CD4-positive, alpha-beta T cell (primary cell): ENCODE data around the gene HNRNPU. TPM values are rescaled to one million over a fixed set of nuclear protein-coding genes. Genes with fewer than 3 reads are reported as not detected.

Source experiments
- ATAC-seq: fragments of 200-7000 bp; cut with Tn5 transposase; one replicate; pipeline ENCODE4 v1.10.0; 2022; ENCODE audit warnings: mild to moderate bottlenecking; ENCODE audit not compliant: poor library complexity
- CTCF ChIA-PET: fragments of 350-600 bp; sonication (Branson Sonifier 250); formaldehyde crosslinking; loops from one replicate; lab custom pipeline; 2021; ENCODE audit warnings: antibody characterized with exemption, inconsistent platforms; lab: Charles Lee
- POLR2A ChIA-PET: fragments of 350-600 bp; sonication (Branson Sonifier 250); formaldehyde crosslinking; loops from one replicate; lab custom pipeline; 2021; ENCODE audit warnings: antibody characterized with exemption, inconsistent platforms; lab: Charles Lee
- DNase-seq, 14 experiments: peaks; one replicate each; pipeline ENCODE4 v3.0.0-alpha.2; 2013 to 2020; ENCODE audit warnings: mixed read lengths in 2 of 14
- H3K27ac ChIP-seq, 2 donors: one replicate each; pipeline versions ENCODE4 v1.5.1 to v1.7.0; 2013; ENCODE audit warnings: low read length in 2 of 2, low read depth in 1 of 2, mild to moderate bottlenecking in 1 of 2
- H3K27me3 ChIP-seq, 2 experiments: 1 replicate in 1 of 2; 2 replicates in 1 of 2; pipeline versions ENCODE4 v1.6.1 to v1.7.0; 2013; ENCODE audit warnings: low read length in 2 of 2, control low read depth in 1 of 2, mild to moderate bottlenecking in 1 of 2, moderate library complexity in 1 of 2; ENCODE audit not compliant: insufficient read depth in 2 of 2, control insufficient read depth in 1 of 2
- H3K36me3 ChIP-seq: one replicate; pipeline ENCODE4 v1.6.1; 2013; ENCODE audit warnings: low read length, control low read depth; ENCODE audit not compliant: insufficient read depth
- H3K4me1 ChIP-seq: one replicate; pipeline ENCODE4 v1.6.1; 2013; ENCODE audit warnings: low read length, control low read depth; ENCODE audit not compliant: insufficient read depth
- H3K4me3 ChIP-seq: one replicate; pipeline ENCODE4 v1.5.1; 2013; ENCODE audit warnings: mild to moderate bottlenecking, low read length, moderate library complexity
- H3K9me3 ChIP-seq, 2 experiments: 1 replicate in 1 of 2; 2 replicates in 1 of 2; pipeline versions ENCODE4 v1.6.1 to v1.7.0; 2013; ENCODE audit warnings: low read length in 2 of 2, mild to moderate bottlenecking in 2 of 2, control low read depth in 1 of 2, moderate library complexity in 1 of 2; ENCODE audit not compliant: control insufficient read depth in 1 of 2, insufficient read depth in 1 of 2
- H3K27ac Mint-ChIP-seq: one replicate; pipeline ENCODE4 v1.8.0; 2020; ENCODE audit warnings: mixed read lengths
- H3K27me3 Mint-ChIP-seq: one replicate; pipeline ENCODE4 v1.8.0; 2021; ENCODE audit warnings: mixed read lengths
- H3K36me3 Mint-ChIP-seq: one replicate; pipeline ENCODE4 v1.8.0; 2021; ENCODE audit warnings: low read depth, mixed read lengths
- H3K4me1 Mint-ChIP-seq: one replicate; pipeline ENCODE4 v1.8.0; 2021; ENCODE audit warnings: low read depth, mixed read lengths
- H3K4me3 Mint-ChIP-seq: one replicate; pipeline ENCODE4 v1.8.0; 2020; ENCODE audit warnings: mild to moderate bottlenecking, mixed read lengths
- H3K9me3 Mint-ChIP-seq: one replicate; pipeline ENCODE4 v1.8.0; 2020; ENCODE audit warnings: mixed read lengths
- intact Hi-C, 2 experiments: fragments of 100-400 bp; cut with DNase I in 1 of 2; cut with micrococcal nuclease in 1 of 2; formaldehyde crosslinking; loops; one replicate each; pipeline versions ENCODE4 v1.15.1 to v1.9.0; 2023 to 2025; cut with DNase I, micrococcal nuclease
- total RNA-seq, 174 experiments: library from RNA in 2 of 174; stranded (reverse) in 2 of 174; gene quantifications; one replicate each; pipeline ENCODE4 v1.2.3 and lab custom pipeline; 2021 to 2026
- TF ChIP-seq, protein P1 (sequence below): fragments of 200-600 bp; IDR thresholded peaks from one replicate; pipeline ENCODE4 v1.8.0; 2022; ENCODE audit warnings: antibody characterized with exemption, mild to moderate bottlenecking

Gene HNRNPU
- total RNA-seq, 2 experiments from 2014 or later, result 415 TPM

DNA sequence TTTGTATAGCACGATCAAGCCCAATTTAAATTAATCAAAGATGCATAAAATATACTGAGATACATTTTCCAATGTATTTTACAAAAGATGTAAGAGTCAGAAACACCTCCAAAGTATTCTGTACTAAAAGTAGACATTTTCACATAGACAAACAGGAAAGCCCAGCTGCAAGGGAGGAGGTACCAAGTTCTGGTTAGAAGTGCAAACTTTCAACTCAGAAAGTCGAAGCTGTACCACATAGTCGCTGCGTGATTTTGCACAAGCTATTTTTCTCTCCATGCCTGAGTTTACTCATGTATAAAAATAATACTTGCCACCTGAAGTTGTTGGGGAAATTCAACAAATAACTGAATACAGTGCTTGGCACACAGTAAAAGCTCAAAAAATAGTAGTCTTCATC, 5.6 kb upstream of the HNRNPU start:
- CTCF ChIA-PET, result no interaction called here
- peaks cover 2% of the 10 kb centered on the region for H3K36me3 Mint-ChIP-seq
- Histone ChIP-seq H3K36me3 (no peaks in the 10 kb centered on the region), H3K27me3 (no peaks in the 10 kb centered on the region), H3K9me3 (no peaks in the 10 kb centered on the region), H3K4me3 (no peak overlapping the region), H3K4me1 (peaks cover 7% of the 10 kb centered on the region), H3K27ac (no peak overlapping the region)
- intact Hi-C loops, result loop anchor here in 1 of 2 experiments (10.0 kb wide), 1 partner anchor 415 kb away; the partner anchor contains the start of gene ADSS2
- H3K9me3 Mint-ChIP-seq, result no peaks in the 10 kb centered on the region
- POLR2A ChIA-PET, result interaction anchor here (1.0 to 2.0 kb wide), 3 partner anchors 35 to 101 kb away, joined by 3 to 9 read pairs (median 6); a partner anchor contains a TSS
- no peak overlapping the region for H3K27ac Mint-ChIP-seq
- DNase-seq (no peak), ATAC-seq (no peak)
- H3K4me1 Mint-ChIP-seq, result peaks cover 18% of the 10 kb centered on the region
- H3K27me3 Mint-ChIP-seq, result no peaks in the 10 kb centered on the region
- no peak overlapping the region for H3K4me3 Mint-ChIP-seq
- TF ChIP-seq, protein P1, sequence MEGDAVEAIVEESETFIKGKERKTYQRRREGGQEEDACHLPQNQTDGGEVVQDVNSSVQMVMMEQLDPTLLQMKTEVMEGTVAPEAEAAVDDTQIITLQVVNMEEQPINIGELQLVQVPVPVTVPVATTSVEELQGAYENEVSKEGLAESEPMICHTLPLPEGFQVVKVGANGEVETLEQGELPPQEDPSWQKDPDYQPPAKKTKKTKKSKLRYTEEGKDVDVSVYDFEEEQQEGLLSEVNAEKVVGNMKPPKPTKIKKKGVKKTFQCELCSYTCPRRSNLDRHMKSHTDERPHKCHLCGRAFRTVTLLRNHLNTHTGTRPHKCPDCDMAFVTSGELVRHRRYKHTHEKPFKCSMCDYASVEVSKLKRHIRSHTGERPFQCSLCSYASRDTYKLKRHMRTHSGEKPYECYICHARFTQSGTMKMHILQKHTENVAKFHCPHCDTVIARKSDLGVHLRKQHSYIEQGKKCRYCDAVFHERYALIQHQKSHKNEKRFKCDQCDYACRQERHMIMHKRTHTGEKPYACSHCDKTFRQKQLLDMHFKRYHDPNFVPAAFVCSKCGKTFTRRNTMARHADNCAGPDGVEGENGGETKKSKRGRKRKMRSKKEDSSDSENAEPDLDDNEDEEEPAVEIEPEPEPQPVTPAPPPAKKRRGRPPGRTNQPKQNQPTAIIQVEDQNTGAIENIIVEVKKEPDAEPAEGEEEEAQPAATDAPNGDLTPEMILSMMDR, result no peak

DNA sequence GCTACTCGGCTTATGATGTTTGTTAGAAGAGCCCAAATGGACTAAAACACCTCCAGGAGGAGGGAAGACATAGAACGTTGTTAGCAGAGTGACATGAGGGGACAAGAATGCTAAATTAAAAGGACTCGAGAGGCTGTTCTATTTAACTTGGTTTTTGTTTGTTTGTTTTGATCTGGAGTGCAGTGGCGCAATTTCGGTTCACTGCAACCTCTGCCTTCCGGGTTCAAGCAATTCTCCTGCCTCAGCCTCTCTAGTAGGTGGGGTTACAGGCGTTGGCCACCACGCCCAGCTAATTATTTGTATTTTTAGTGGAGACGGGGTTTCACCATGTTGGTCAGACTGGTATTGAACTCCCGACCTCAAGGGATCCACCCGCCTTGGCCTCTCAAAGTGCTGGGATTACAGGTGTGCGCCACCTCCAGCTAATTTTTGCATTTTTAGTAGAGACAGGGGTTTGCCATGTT, 5.1 kb upstream of the HNRNPU start:
- Mint-ChIP-seq H3K27ac (no peak overlapping the region), H3K36me3 (peaks cover 7% of the 10 kb centered on the region), H3K27me3 (no peaks in the 10 kb centered on the region), H3K4me3 (no peak overlapping the region), H3K4me1 (peaks cover 20% of the 10 kb centered on the region), H3K9me3 (no peaks in the 10 kb centered on the region)
- no peaks in the 10 kb centered on the region for H3K9me3 ChIP-seq
- no peak for DNase-seq
- intact Hi-C loops, result loop anchor here in 1 of 2 experiments (10.0 kb wide), 1 partner anchor 415 kb away; the partner anchor contains the start of gene ADSS2
- H3K36me3 ChIP-seq, result no peaks in the 10 kb centered on the region
- CTCF ChIA-PET, result no interaction called here
- TF ChIP-seq, protein P1, result no peak
- no peak overlapping the region for H3K4me3 ChIP-seq
- POLR2A ChIA-PET, result interaction anchor here (1.0 to 2.0 kb wide), 3 partner anchors 35 to 102 kb away, joined by 3 to 9 read pairs (median 6); a partner anchor contains a TSS
- H3K4me1 ChIP-seq, result peaks cover 9% of the 10 kb centered on the region
- H3K27me3 ChIP-seq, result no peaks in the 10 kb centered on the region
- H3K27ac ChIP-seq, result no peak overlapping the region
- no peak for ATAC-seq

DNA sequence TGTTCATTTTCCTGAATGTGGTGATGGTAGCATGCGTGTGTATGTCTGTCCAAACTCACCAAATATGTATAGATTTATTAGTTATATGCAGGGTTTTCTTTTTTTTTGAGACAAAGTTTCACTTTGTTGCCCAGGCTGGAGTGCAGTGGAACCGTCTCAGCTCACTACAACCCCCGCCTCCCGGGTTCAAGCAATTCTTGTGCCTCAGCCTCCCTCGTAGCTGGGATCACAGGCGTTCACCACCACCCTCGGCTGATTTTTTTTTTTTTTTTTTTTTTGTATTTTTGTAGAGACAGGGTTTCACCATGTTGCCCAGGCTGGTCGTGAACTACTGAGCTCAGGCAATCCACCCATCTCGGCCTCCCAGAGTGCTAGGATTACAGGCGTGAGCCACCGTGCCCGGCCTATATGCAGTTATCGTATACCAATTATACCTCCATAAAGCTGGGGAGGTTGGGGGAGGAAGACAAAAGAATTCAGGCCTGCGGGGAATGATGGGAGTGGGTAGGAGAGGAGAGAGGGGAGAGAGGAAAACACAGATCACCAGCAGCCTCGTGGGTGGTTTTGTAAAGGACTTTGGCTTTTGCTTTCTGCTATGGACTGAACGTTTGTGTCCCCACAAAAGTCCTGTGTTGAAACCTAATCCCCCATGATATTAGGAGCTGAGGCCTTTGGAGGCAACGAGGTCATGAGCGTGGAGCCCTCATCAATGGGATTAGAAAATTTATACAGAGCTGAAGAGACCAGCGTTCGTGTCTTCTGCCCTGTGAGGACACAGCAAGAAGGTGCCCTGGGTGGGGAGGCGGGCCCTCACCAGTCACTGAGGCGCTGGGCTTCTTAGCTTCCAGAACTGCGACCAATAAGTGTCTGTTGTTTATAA, 4.4 kb upstream of the HNRNPU start:
- Histone ChIP-seq H3K27ac (no peak overlapping the region), H3K4me1 (peaks cover 9% of the 10 kb centered on the region), H3K9me3 (no peaks in the 10 kb centered on the region), H3K4me3 (no peak overlapping the region), H3K36me3 (no peaks in the 10 kb centered on the region), H3K27me3 (no peaks in the 10 kb centered on the region)
- no peaks in the 10 kb centered on the region for H3K9me3 Mint-ChIP-seq
- TF ChIP-seq, protein P1, result no peak
- ATAC-seq (no peak), DNase-seq (no peak)
- intact Hi-C loops, result loop anchor here in 1 of 2 experiments (10.0 kb wide), 1 partner anchor 414 kb away; the partner anchor contains the start of gene ADSS2
- H3K4me1 Mint-ChIP-seq, result peaks cover 20% of the 10 kb centered on the region
- POLR2A ChIA-PET, result interaction anchor here (1.6 to 22.6 kb wide), 3 partner anchors 28 to 103 kb away, joined by 6 to 1262 read pairs (median 9); partner anchors contain the start of gene COX20
- H3K36me3 Mint-ChIP-seq, result peaks cover 14% of the 10 kb centered on the region
- peaks cover 5% of the 10 kb centered on the region for H3K27me3 Mint-ChIP-seq
- H3K4me3 Mint-ChIP-seq, result no peak overlapping the region
- CTCF ChIA-PET, result interaction anchor here (0.6 kb wide), 1 partner anchor 96 kb away, joined by 3 read pairs; no protein-coding TSS in a partner anchor
- H3K27ac Mint-ChIP-seq, result no peak overlapping the region
